Upper lobe of left lung (tissue), 6 donors: ENCODE data around the gene TMEM87A. TPM values are rescaled to one million over a fixed set of nuclear protein-coding genes. Genes with fewer than 3 reads are reported as not detected.

Experiments
- ATAC-seq, 2 donors: fragments of 200-7000 bp; cut with Tn5 transposase; one replicate each; pipeline ENCODE4 v1.9.1; 2022; ENCODE audit warnings: mild to moderate bottlenecking in 2 of 2, moderate library complexity in 2 of 2; ENCODE audit not compliant: low FRiP score in 2 of 2
- DNase-seq, 2 donors: peaks; one replicate each; pipeline ENCODE4 v3.0.0-alpha.2; 2019 to 2020
- H3K27ac ChIP-seq, 4 donors: fragments of 200-600 bp; sonication (generic); one replicate each; pipeline ENCODE4 v1.5.1; 2016 to 2019
- H3K27me3 ChIP-seq, 4 donors: fragments of 200-600 bp; sonication (generic); one replicate each; pipeline ENCODE4 v1.5.1; 2017 to 2019
- H3K36me3 ChIP-seq, 4 donors: fragments of 200-600 bp; sonication (generic); one replicate each; pipeline ENCODE4 v1.5.1; 2016 to 2019
- H3K4me1 ChIP-seq, 4 donors: fragments of 200-600 bp; sonication (generic); one replicate each; pipeline ENCODE4 v1.5.1; 2018 to 2019
- H3K4me3 ChIP-seq, 4 donors: fragments of 200-600 bp; sonication (generic); one replicate each; pipeline ENCODE4 v1.5.1; 2017 to 2019; ENCODE audit warnings: mild to moderate bottlenecking in 2 of 4, moderate library complexity in 1 of 4
- H3K9me3 ChIP-seq, 4 donors: fragments of 200-600 bp; sonication (generic); one replicate each; pipeline ENCODE4 v1.5.1; 2018 to 2019
- CTCF ChIP-seq, 6 experiments: fragments of 450-650 bp in 4 of 6; fragments of 200-600 bp in 2 of 6; sonication (generic) in 2 of 6; IDR thresholded peaks; one replicate each; pipeline ENCODE4 v1.5.1; 2016 to 2019; ENCODE audit warnings: antibody characterized with exemption in 6 of 6
- EP300 ChIP-seq, 4 donors: sonication (generic); formaldehyde crosslinking; IDR thresholded peaks; one replicate each; pipeline ENCODE4 v1.5.1; 2017; ENCODE audit warnings: antibody characterized with exemption in 4 of 4, control low read depth in 2 of 4
- POLR2A ChIP-seq, 4 donors: fragments of 450-650 bp; IDR thresholded peaks; one replicate each; pipeline ENCODE4 v1.5.1; 2016 to 2017; ENCODE audit warnings: antibody characterized with exemption in 4 of 4, mild to moderate bottlenecking in 2 of 4
- POLR2AphosphoS5 ChIP-seq, 2 donors: sonication (generic); formaldehyde crosslinking; IDR thresholded peaks; one replicate each; pipeline ENCODE4 v1.5.1; 2017; ENCODE audit warnings: antibody characterized with exemption in 2 of 2
- WGBS, 2 donors: methylation state at CpG; one replicate each; pipeline ENCODE4 v1.1.5; 2017 to 2018; 5-methylcytosine and 5-hydroxymethylcytosine counted together
- total RNA-seq, 6 donors: library from RNA; depleted of rRNA in 4 of 6; stranded (reverse); fragments of >200 nt in 4 of 6; gene quantifications; one replicate each; pipeline versions ENCODE4 v1.1.0 to v1.2.1, GENCODE V29; 2016 to 2021
- donor health status: DM: no; HTN: no; CAD: no; lungs with moderate emphysema.
- donor health status: DM: no; HTN: yes; CAD: no; lungs with severe emphysema.

Gene TMEM87A
- total RNA-seq, 6 donors from 2014 or later = 50.2 to 242 (median 119) TPM

GRCh38 chr15:42207674-42208579, 65.3 kb downstream of the TMEM87A start, which contains the start of gene VPS39:
Gene VPS39 (minus strand): TSS chr15:42208304. CDS start chr15:42208153, 151 bp downstream.
- peak within 1 kb of the TSS; percentile 79 to 95 (median 86) for H3K27ac ChIP-seq
- H3K4me3 ChIP-seq = peak within 1 kb of the TSS; percentile 18 to 92 (median 86)
- no peaks in the 10 kb centered on the region for H3K9me3 ChIP-seq
- TF ChIP-seq CTCF (IDR thresholded peaks at IDR 0.05) (no peak), POLR2A (IDR thresholded peaks at IDR 0.05) (peak in 3 of 4 donors; percentile 50 to 87 (median 80)), POLR2AphosphoS5 (IDR thresholded peaks at IDR 0.05) (peak; percentile 74 to 83), EP300 (IDR thresholded peaks at IDR 0.05) (no peak)
- peaks cover 0 to 34% (median 12%) of the 10 kb centered on the region in 4 donors for H3K36me3 ChIP-seq
- peaks cover 10 to 44% (median 28%) of the 10 kb centered on the region in 4 donors for H3K4me1 ChIP-seq
- no peaks in the 10 kb centered on the region for H3K27me3 ChIP-seq
- ATAC-seq (peak; percentile 94 to 98), DNase-seq (peak; percentile 87 to 92)
- 7 to 13% methylated on average over 15 to 38 of the region's 45 CpGs for WGBS, 2 donors

- no peaks in the 10 kb centered on the region for H3K9me3 ChIP-seq
- peak overlapping the region in 2 of 4 donors; percentile 87 to 92 for H3K4me3 ChIP-seq
- DNase-seq (no peak), ATAC-seq (no peak)
- TF ChIP-seq EP300 (IDR thresholded peaks at IDR 0.05) (no peak), POLR2AphosphoS5 (IDR thresholded peaks at IDR 0.05) (no peak), POLR2A (IDR thresholded peaks at IDR 0.05) (no peak), CTCF (IDR thresholded peaks at IDR 0.05) (no peak)
- peaks cover 10 to 43% (median 28%) of the 10 kb centered on the region in 4 donors for H3K4me1 ChIP-seq
- no peaks in the 10 kb centered on the region for H3K27me3 ChIP-seq
- H3K27ac ChIP-seq = no peak overlapping the region
- peaks cover 0 to 19% (median 4%) of the 10 kb centered on the region in 4 donors for H3K36me3 ChIP-seq
- WGBS, 2 donors = 63 to 67% methylated on average over 4 of the region's 4 CpGs
Observed at GRCh38 chr15:42206406-42206805, 66.8 kb downstream of the TMEM87A start.

- WGBS, 2 donors = 90 to 93% methylated on average over 3 of the region's 3 CpGs
- no peaks in the 10 kb centered on the region for H3K9me3 ChIP-seq
- DNase-seq (no peak), ATAC-seq (no peak)
- no peak overlapping the region for H3K4me3 ChIP-seq
- no peak overlapping the region for H3K27ac ChIP-seq
- TF ChIP-seq CTCF (IDR thresholded peaks at IDR 0.05) (no peak), EP300 (IDR thresholded peaks at IDR 0.05) (no peak), POLR2A (IDR thresholded peaks at IDR 0.05) (no peak), POLR2AphosphoS5 (IDR thresholded peaks at IDR 0.05) (no peak)
- H3K27me3 ChIP-seq = no peaks in the 10 kb centered on the region
- peaks cover 10 to 30% (median 25%) of the 10 kb centered on the region in 4 donors for H3K4me1 ChIP-seq
- H3K36me3 ChIP-seq = peaks cover 0 to 7% (median 2%) of the 10 kb centered on the region in 4 donors
Observed at GRCh38 chr15:42203891-42204290, 69.3 kb downstream of the TMEM87A start.

GRCh38 chr15:42202653-42203052, 70.6 kb downstream of the TMEM87A start:
- Histone ChIP-seq H3K4me3 (no peak overlapping the region), H3K27me3 (no peaks in the 10 kb centered on the region), H3K4me1 (peaks cover 10 to 26% (median 20%) of the 10 kb centered on the region in 4 donors), H3K27ac (no peak overlapping the region), H3K9me3 (no peaks in the 10 kb centered on the region), H3K36me3 (peaks cover 0 to 19% (median 9%) of the 10 kb centered on the region in 4 donors)
- DNase-seq (no peak), ATAC-seq (no peak)
- TF ChIP-seq CTCF (IDR thresholded peaks at IDR 0.05) (no peak), POLR2AphosphoS5 (IDR thresholded peaks at IDR 0.05) (no peak)
- 58 to 64% methylated on average over 2 of the region's 2 CpGs for WGBS, 2 donors
